Activated CD8-positive, alpha-beta memory T cell treated with anti-CD3 and anti-CD28 coated beads for 24 hours (primary cell): ENCODE data around the gene THEM4.

ENCODE experiments used
- DNase-seq: peaks from one replicate; pipeline ENCODE4 v3.0.0-alpha.2; 2020

THEM4 gene

DNA sequence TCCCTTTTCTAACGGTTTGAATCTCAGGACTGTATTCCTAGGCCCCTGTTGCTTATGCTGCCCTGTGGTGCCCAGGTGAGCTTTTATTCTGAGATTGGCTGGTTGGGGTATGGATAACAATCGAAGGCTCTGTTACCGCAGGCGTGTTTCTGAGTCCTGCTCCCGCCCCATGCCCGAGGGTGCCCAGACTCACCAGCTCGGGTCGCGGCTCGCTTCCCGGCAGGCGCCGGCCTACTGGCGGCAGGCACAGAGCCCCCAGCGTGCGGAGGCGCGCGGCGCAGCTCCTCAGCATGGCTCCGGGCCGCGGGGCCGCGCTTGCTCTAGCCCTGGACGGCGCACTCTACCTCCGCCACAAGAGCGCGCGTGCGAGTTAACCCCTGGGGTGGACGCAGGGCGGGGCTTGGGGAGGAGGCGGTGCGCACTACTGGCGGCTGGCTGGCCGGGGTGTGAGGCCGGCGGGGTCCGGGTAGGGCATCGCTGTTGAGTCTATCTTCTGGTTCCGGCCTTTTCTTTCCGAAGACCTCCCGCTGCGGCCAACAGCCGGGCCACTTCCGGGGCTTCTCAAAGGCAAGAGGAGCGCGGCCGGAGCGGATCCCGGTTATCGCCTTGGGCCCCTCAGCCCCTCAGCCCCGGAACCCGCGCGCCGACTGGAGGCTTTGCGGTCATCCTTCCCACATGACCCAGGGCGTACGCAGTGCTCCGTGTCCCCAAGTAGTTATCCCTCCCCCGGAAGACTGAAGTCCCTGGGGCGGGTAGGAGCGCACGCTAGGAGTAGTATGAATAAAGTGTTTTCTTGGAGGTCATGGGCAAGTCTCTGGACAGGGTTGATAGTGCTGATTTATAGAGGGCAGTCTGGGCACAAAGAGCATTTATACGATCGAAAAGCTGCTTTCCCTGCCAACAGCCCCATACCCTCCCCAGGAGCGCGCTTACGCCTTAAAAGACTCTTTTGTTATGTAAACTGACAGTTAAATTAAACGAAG lies at the start of gene THEM4:
THEM4 (minus strand) TSS at position 345 of the 983 bp plus-strand sequence; CDS start at position 292, 53 bp downstream.
- peak; percentile 98 for DNase-seq

DNA sequence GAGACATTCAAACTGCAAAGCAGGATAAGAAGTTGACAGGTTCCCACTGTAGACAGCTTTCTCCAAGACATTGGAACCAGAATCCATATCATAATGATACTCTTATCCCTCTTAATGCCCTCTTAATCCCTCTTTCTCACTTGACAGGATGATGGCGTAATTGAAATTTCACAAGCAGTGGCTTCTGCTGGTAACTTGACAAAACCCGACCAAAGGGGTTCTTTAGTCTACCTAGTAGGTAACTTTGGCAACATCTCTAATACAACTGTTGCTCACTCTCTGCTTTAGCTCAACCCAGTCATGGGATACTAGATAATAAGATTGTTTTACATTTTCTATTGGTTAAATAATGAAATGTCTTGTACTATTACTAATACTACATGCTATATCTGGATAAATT lies 49.6 kb upstream of the THEM4 start:
- DNase-seq, result no peak

DNA sequence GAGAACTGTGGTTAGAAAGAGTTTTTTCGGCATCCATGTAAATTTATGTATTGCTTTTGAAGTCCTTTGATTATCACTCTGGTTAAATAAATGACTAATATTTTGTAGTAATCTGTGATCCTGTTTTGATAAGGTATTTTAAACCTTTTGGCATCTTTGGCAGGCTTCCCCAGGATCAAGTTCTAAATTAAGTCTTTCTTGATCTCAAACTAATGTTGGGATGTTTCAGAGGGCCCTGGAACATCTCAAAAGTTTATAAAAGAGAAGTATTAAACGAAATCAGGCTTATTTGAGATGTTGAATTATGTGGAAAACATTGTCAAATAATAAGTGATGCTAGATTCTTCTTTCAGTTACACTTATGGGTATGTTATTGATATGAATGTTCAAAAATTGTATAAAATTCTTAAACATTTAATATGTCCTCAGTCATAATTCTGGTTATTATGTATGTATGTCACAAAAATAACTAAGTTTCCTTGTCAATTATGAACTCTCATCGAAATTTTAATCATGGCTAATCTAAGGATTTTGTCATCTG lies 47.7 kb upstream of the THEM4 start:
- no peak for DNase-seq

DNA sequence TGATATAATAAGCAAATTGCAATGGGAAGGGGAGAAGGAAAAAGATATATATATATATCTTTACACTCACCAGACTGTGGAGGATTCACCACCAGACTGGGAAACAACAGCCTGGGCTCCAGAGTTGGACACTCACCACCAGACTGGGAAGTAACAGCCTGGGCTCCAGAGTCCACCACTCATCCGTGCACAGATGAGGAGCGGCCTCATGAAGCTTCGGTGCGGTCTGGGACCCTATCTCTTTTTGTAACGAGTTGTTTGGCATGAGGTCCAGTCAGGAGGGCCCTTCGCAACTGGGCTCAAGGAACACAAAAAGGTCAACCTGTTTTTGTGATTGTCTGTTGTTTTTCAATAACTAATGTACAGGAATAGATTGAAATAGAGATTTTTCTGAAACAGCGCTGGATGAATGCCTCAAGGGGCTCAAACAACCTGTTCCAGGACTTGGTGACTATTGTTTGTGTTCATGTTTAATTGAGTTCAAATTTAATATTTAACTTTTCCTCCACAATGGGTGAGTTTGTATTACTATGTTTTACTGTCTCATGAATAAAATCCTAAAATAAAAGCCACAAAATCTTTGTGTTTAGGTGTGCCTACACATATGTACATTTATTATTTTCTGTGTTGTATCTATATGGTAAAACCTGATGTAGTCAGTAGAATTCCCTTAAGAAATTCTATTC lies 44.2 kb upstream of the THEM4 start:
- DNase-seq, result no peak

DNA sequence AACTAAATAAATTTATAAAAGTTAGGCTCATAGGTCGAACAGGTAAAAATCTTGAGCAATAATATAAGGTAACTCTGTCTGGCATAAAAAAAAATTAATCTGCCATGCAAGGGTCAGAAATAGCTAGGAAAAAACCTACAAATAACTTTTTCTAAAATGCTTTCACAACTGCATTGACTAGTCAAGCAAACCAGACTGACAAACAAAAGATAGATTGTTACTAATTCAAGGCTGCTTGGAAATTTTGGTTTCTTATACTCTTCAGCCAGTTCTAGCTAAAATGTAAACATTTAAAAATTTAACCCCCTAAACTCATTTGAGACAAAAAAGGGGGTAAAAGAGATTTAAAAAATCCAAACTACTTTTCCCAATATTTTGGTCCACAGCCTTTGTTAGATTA lies 43.5 kb upstream of the THEM4 start:
- no peak for DNase-seq

DNA sequence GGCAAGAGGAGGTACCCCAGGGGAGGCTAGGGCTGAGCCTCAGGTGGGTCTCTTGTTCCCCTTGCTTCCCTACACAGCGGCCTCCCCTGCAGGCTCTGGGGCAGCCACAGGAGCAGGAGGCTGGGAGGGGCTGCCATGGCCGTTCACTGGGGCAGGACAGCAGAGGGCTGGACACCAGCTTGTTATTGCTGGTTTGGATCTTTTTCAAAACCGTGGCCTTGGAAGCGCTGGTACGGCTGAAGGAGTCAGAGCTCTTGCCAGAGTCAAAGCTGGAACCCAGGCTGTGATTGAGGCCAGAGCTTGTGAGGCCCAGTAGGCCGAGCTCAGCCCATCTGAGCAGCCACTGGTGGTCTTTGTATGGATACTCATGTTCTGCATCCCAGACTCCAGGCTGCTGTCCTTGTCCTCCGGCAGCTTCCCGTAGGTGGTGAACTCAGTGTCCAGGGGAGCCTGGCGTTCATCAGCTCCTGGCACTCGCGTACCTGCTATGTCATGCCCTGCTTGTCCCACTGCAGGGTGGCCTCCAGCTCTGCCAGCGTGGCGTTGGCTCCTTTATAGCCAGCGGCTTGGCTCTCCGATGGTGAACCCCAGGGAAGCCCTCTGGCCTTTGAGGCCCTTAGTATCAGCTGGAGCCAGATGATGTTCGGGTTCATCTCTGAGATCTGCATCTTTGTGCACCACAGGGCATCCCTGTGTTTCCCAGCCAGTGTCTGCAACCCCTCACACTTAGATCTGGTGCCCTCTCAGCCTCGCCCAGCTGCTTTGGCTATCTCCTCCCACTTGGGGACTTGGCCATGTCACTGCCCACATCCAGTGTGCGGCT lies 40.3 kb upstream of the THEM4 start:
- DNase-seq, result no peak

DNA sequence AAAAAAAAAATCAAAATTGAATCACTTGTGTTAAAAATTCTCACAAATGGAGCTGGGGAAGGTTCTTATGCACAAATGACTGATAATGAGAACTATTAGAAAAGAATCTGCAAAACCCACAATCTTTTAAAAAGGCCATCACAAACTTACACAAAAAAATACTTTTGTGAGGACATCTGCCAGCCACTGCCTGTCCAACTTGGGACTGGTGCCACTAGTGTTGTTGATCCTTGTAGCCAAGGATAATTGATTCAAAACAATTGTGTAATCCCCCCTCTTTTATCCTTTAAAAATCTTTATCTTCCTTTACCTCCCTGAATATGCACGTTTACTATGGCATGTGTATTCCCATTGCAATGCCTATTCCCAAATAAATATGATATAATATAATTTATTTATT lies 39.2 kb upstream of the THEM4 start:
- no peak for DNase-seq

DNA sequence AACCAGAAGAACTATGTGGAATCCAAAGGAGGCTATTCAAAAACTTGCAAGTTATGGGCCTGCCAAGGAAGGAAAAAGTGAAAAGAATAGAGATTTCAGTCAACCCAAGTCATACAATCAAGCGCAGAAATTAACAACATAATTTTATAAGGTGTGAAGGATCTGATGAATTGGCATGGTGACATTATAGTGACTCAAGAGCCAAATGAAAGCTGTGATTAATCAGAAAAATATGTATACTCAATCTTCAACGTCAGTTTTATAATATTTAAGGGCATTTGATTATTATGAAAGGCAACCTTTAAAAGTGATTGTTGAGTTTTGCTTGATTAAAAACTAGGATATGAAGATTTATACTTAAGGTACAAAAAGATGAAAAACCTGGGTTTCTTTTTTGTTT lies 37.8 kb upstream of the THEM4 start:
- no peak for DNase-seq

DNA sequence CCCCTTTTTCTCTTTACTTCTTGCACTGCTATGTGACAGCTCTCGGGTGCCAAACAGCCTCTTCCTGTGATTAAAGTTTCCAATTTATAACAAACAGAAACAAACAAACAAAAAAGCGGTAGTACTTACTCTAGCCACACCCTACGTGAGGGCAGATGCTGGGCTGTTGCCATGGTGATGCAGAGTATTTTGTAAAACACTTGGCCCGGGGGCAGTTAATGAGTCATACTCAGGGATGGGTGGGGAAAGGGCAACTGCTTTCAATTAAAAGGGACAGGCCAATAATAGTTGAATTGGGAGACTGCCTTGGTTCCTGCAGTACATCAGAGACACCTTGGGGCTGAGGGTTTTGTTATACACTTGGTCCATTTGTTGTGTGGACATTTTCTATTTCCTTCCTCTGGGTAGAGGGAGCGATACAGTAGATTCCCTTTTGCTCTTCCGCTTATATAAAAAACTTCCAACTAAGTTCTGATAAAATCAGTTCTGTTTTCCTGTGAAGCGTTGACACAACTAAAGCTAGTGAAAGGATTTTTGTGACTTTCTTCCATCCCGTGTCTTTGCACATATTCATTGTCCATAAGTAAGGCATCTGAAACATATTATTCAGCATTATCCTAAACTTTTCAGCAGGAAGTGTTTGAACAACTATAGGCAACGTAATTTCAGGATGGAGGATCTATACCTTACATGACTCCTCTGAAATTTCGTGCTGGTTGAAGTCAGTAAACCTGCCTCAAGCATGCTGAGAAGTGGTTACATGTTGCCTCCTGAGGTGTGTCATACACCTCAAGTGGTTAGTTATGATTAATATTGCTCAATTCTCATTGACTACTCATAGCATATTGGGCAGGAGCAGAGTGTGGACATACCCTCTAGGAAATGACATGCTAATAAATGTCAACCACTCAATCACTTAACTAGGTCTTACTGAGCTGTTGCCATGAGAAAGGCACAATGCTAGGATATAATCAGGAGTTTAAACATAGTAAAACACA lies 36.7 kb upstream of the THEM4 start:
- peak; percentile 77 for DNase-seq

- DNase-seq, result no peak
Measured at GRCh38 chr1:151944857-151945575, 35.7 kb upstream of the THEM4 start.

GRCh38 chr1:151944126-151944856 lies 35.0 kb upstream of the THEM4 start:
- no peak for DNase-seq

GRCh38 chr1:151943591-151943990 lies 34.3 kb upstream of the THEM4 start:
- DNase-seq, result no peak

DNA sequence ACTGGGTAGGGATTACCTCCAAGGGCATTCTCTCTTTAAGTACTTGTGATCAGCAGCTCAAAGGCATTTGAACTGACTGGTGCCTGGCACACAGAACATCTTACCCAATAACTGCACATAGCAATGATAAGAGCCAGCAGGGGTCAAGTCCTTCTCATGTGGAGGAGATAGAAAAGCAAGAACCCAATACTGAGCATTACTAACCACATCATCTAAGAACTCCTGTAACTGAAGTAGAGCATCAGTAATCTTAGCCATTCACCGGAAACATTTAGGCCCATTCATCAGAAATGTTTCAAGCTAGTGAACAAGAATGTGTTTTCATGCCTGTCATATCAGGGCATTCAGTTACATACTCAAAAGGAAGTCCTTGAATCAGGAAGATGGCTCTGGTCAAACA lies 33.6 kb upstream of the THEM4 start:
- DNase-seq, result no peak

DNA sequence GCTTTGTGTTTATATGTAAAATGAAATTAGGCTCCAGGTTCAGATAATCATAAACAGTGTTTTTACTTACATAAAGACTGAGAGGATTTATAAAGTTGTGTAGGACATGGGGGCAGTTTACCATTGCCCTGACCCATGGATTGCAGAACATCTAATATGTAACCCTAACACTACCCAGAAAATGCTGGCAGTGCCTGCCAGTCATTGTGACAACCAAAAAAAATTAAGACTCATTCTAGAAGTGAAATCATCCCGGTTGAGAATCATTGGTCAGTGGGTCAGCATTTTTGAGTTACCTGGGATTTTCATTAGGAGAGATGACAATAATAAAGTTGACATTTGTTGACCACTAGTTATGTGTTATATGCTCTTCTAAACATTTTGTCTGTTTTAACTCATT lies 31.2 kb upstream of the THEM4 start:
- no peak for DNase-seq

DNA sequence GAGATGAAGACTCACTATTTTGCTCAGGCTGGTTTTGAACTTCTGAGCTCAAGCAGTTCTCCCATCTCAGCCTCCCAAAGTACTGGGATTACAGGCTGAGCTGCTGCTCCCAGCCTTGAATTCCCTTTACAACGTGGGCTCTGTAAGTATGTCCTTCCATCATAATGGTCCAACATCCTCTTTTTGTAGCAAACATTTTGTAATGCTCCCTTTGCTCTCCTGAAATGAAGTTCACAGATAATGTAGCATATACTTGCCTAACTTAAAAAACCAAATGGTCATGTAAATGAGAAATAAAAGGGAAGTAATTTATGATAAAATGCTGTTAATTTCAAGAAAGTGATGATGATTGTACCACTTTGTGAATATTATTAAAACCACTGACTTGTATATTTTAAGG lies 30.5 kb upstream of the THEM4 start:
- no peak for DNase-seq

- DNase-seq, result no peak
Measured at GRCh38 chr1:151939141-151939540, 29.8 kb upstream of the THEM4 start.

DNA sequence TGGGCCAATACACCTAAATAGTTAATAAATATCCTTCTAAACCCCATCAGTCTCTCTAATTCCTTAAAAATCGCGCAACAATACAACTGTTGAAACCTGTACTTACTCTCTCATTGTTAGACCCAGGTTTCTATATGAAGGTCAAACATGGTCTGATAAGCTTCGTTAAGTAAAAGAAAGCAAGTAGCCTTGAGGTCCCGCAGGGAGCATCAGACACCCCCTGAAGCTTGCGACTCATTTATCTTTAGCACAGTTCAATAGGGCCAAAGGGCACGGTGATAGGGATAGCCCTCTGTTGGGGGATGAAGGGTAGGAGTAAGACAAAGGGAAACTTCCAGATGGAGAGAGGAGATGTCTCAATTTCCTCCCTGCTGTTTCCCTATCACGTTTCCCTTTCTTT lies 27.3 kb upstream of the THEM4 start:
- no peak for DNase-seq

DNA sequence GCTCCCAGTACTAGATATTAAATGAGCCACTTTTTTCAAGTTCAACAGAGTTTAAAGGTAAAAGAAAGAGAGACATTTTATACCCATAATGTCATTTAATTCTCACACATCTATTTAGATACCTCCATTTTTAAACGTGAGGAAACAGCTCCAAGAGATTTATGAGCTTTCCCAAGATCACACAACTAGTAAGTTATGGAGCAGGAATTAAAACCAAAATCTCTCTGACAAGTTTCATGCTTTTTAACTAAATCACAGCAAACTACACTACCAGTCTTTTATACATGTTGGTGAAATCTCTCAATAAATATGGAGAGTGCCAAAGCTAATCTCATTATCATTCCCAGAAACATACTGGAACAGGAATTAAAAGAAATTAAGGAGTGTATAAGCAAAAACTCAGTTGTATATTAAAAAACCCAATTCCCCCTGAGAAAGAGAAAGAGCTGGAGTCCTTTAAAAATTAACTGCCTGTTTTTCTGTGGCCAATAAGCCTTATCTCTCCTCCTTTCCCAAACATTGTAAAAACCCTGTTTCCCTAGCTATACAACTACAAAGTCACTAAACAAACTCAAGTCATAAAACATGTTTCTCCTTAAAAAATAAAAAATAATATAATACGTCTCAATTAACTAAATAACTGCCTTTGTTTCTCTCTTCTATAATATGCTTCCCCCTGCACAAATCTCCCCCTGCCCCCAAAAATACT lies 26.7 kb upstream of the THEM4 start:
- no peak for DNase-seq

- DNase-seq, result no peak
Measured at GRCh38 chr1:151935154-151935553, 25.8 kb upstream of the THEM4 start.
